ENCODE results near the gene LILRB5. TPM values are rescaled to one million over a fixed set of nuclear protein-coding genes. Genes with fewer than 3 reads are reported as not detected.

The LILRB5 gene
- total RNA-seq, result not detected in 2 replicates

DNA sequence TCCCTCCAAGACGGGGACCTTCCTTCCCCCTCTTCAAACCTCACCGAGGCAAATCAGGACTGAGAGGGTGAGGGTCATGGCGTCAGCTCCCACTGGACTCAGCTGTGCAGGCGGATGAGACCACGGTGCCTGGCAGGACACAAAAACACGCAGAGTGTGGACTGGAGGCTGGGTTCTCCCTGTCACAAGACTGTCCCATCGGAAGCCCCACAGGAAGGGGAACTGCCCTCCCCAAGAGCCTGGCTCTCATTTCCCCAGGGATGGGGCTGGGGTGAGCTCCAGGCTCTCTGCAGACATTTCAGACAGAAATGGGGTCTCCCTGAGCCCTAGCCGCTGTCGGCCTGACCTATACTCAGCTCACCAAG lies at the start of gene LILRB5:
Gene LILRB5, minus strand, starts transcription at position 158 of the 365 bp plus-strand sequence. Its CDS starts 80 bp downstream, at position 78.

DNA sequence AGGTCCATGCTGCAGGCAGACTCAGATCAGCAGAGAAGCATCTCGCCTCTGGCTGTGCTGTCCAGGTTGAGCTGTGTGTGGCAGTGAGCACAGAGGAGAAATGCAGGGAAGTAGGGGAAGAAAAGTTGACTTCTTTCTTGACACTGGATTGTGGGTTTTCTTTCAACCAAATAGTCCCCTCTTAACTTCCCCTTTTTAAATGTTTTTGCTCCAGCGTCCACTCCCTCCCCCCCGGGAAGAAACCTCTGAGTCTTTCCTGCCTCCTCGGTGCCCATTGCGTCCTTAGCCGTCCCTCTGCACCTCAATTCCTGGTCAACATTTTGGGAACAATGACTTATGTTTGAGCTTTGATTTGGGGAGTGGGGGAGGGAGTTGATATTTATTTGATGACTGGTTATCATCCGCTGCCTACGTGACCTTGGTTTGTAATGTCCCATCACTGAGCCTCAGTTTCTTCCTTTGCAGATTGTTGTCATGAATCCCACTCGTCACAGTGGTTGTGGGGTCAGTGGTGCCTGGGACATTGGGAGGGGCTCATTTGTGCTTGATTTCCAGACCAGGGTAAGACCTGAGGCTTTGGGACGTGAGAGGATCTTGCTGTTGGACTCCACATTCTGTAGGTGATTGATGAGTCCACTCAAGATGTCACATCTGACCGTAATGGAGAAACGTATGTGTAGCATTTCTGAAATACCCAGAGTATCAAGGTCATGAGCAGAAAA lies 24.1 kb upstream of the LILRB5 start, which contains the start of gene LILRB2:
Gene LILRB2, minus strand, starts transcription at position 104 of the 722 bp plus-strand sequence. CDS start 614 bp downstream, outside the sequence.

DNA sequence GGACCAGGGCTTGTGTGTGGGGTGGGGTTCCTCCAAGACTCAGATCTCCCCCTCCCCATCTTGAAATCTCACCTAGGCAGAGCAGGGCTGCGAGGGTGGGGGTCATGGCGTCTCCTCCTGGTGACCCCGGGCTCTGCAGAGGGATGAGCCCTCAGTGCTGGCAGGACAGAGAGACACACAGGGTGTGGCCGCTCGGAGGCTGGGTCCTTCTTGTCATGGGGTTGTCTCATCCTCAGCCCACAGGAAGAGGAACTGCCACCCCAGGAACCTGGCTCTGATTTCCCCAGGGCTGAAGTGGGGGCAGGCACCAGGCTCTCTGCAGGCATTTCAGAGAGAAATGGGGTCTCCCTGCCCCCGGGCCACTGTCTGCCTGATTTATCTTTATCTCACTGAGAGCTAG lies 14.4 kb downstream of the LILRB5 start, which contains the start of gene LILRA6:
Gene LILRA6, minus strand, starts transcription at position 145 of the 400 bp plus-strand sequence.

DNA sequence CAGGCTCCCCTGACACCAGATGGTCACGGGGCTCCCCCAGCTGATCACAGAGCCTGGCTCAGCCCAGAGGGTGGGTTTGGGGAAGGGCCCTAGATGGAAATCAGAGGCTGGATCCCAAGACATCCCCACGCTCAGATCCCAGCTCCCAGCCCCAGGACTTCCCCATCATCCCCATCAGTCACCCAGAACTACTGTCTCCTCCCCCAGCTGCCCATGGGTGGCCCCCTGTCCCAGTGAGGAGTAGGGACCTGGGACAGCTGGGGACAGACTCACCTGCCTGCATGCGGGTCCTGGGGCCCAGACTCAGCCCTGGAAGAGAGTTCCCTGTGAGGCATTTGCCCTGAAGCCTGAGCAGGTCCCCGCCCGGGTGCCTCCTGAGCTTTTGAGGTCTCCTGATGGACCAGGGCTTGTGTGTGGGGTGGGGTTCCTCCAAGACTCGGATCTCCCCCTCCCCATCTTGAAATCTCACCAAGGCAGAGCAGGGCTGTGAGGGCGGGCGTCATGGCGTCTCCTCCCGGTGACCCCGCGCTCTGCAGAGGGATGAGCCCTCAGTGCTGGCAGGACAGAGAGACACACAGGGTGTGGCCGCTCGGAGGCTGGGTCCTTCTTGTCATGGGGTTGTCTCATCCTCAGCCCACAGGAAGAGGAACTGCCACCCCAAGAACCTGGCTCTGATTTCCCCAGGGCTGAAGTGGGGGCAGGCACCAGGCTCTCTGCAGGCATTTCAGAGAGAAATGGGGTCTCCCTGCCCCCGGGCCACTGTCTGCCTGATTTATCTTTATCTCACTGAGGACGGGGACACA lies 34.4 kb downstream of the LILRB5 start, which contains the start of gene LILRB3:
Gene LILRB3, minus strand, starts transcription at position 534 of the 803 bp plus-strand sequence. Its CDS starts 31 bp downstream, at position 503.

Other genes with a start within 250 kb of the LILRB5 start
- not detected in 2 replicates for gene VSTM1, start 193.4 kb downstream of the LILRB5 start, total RNA-seq
- not detected in 2 replicates for gene TARM1, start 175.9 kb downstream of the LILRB5 start, total RNA-seq
- 0.70 and 1.7 TPM in 2 replicates for gene OSCAR, start 156.5 kb downstream of the LILRB5 start, total RNA-seq
- 25.6 and 48.0 TPM in 2 replicates for gene NDUFA3, start 154.4 kb downstream of the LILRB5 start, total RNA-seq
- 9.0 and 18.6 TPM in 2 replicates for gene TFPT, start 141.6 kb downstream of the LILRB5 start, total RNA-seq
- gene PRPF31, start 141.5 kb downstream of the LILRB5 start, total RNA-seq, result 44.2 and 74.0 TPM in 2 replicates
- gene CNOT3, start 119.5 kb downstream of the LILRB5 start, total RNA-seq, result 12.9 and 18.3 TPM in 2 replicates
- 7.2 and 8.3 TPM in 2 replicates for gene LENG1, start 97.6 kb downstream of the LILRB5 start, total RNA-seq
- gene TMC4, start 84.1 kb downstream of the LILRB5 start, total RNA-seq, result 6.6 and 22.6 TPM in 2 replicates
- gene MBOAT7, start 67.7 kb downstream of the LILRB5 start, total RNA-seq, result 73.7 and 97.3 TPM in 2 replicates
- gene TSEN34, start 66.0 kb downstream of the LILRB5 start, total RNA-seq, result 140 and 179 TPM in 2 replicates
- gene RPS9, start 56.4 kb downstream of the LILRB5 start, total RNA-seq, result 2,479 and 2,533 TPM in 2 replicates
- not detected in 2 replicates for gene LILRB3, start 34.3 kb downstream of the LILRB5 start, total RNA-seq
- gene LILRA6, start 14.5 kb downstream of the LILRB5 start, total RNA-seq, result not detected in 2 replicates
- not detected in 2 replicates for gene LILRB2, start 23.8 kb upstream of the LILRB5 start, total RNA-seq
- not detected in 2 replicates for gene LILRA5, start 55.9 kb upstream of the LILRB5 start, total RNA-seq
- not detected in 2 replicates for gene LILRA4, start 81.9 kb upstream of the LILRB5 start, total RNA-seq
- gene LAIR1, start 107.7 kb upstream of the LILRB5 start, total RNA-seq, result not detected in 2 replicates
- not detected in 2 replicates for gene TTYH1, start 158.2 kb upstream of the LILRB5 start, total RNA-seq
- gene LENG8, start 191.9 kb upstream of the LILRB5 start, total RNA-seq, result 22.6 and 35.8 TPM in 2 replicates
- 4.5 and 8.2 TPM in 2 replicates for gene LENG9, start 206.5 kb upstream of the LILRB5 start, total RNA-seq
- 30.2 and 68.9 TPM in 2 replicates for gene CDC42EP5, start 216.0 kb upstream of the LILRB5 start, total RNA-seq
- not detected in 2 replicates for gene LAIR2, start 245.6 kb upstream of the LILRB5 start, total RNA-seq